K562 (cell line): Measurements from ENCODE around the gene SDF4. TPM values are rescaled to one million over a fixed set of nuclear protein-coding genes. Genes with fewer than 3 reads are reported as not detected.

Experiments used
- ARID1B ChIP-seq: fragments of 450-650 bp; IDR thresholded peaks from 2 replicates; pipeline ENCODE4 v1.6.1; 2016; ENCODE audit warnings: antibody characterized with exemption, mild to moderate bottlenecking, inconsistent platforms
- FOXK1 ChIP-seq: sonication (generic); formaldehyde crosslinking; IDR thresholded peaks from 2 replicates; pipeline ENCODE4 v1.8.0; 2022; ENCODE audit warnings: missing genetic modification reagents, mild to moderate bottlenecking, borderline replicate concordance
- GTF2A2 ChIP-seq: IDR thresholded peaks from 2 replicates; pipeline ENCODE4 v1.6.1; 2016; ENCODE audit warnings: mild to moderate bottlenecking, missing genetic modification characterization, missing compliant biosample characterization
- NFATC3 ChIP-seq: fragments of 450-650 bp; IDR thresholded peaks from 2 replicates; pipeline ENCODE4 v1.6.1; 2017; ENCODE audit warnings: mild to moderate bottlenecking
- PPARD ChIP-seq: fragments of 250-450 bp; sonication (Bioruptor Pico); IDR thresholded peaks from 2 replicates; pipeline ENCODE4 v1.8.0; 2022; ENCODE audit warnings: inconsistent platforms, mild to moderate bottlenecking, moderate library complexity
- RAD21 ChIP-seq, 2 experiments: fragments of 250-450 bp in 1 of 2; fragments of 450-650 bp in 1 of 2; sonication (Bioruptor Pico) in 1 of 2; formaldehyde crosslinking in 1 of 2; IDR thresholded peaks in 1 of 2; conservative IDR thresholded peaks in 1 of 2; 2 replicates each; pipeline versions ENCODE4 v1.4.0 to v1.8.0; 2020 to 2022; ENCODE audit warnings: mild to moderate bottlenecking in 2 of 2, moderate library complexity in 1 of 2
- RAD51 ChIP-seq: fragments of 450-650 bp; IDR thresholded peaks from 2 replicates; pipeline ENCODE4 v1.7.1; 2016; ENCODE audit warnings: low read depth, mild to moderate bottlenecking, borderline replicate concordance
- RHOXF2B ChIP-seq: fragments of 250-450 bp; sonication (Bioruptor Pico); conservative IDR thresholded peaks from 2 replicates; pipeline ENCODE4 v1.5.1; 2021
- SP1 ChIP-seq: sonication (generic); formaldehyde crosslinking; IDR thresholded peaks from 2 replicates; pipeline ENCODE4 v1.8.1; 2022; ENCODE audit warnings: mild to moderate bottlenecking, missing genetic modification reagents
- SRSF1 ChIP-seq: fragments of 200-400 bp; formaldehyde crosslinking; IDR thresholded peaks from 2 replicates; pipeline ENCODE4 v1.6.1; 2017; ENCODE audit warnings: mild to moderate bottlenecking, low read depth, low read length, moderate library complexity
- ZNF263 ChIP-seq: sonication (generic); formaldehyde crosslinking; IDR thresholded peaks from 2 replicates; pipeline ENCODE4 v1.8.0; 2022; ENCODE audit warnings: mild to moderate bottlenecking, missing genetic modification reagents, borderline replicate concordance
- ZNF3 ChIP-seq: fragments of 250-450 bp; sonication (Bioruptor Pico); IDR thresholded peaks from 2 replicates; pipeline ENCODE4 v1.5.0; 2021; ENCODE audit warnings: mild to moderate bottlenecking, moderate library complexity
- polyA plus RNA-seq, 8 experiments: library from polyadenylated mRNA; depleted of rRNA in 4 of 8; stranded (reverse) in 5 of 8; unstranded in 3 of 8; fragments of >200 nt; fragmentation: Nextera tagmentation in 2 of 8; fragmentation: Illumina TruSeq in 1 of 8; extraction: Ambion mirVana in 2 of 8; extraction: Trizol in 1 of 8; gene quantifications; 2 replicates each; pipeline versions ENCODE4 v1.2.1 to v1.2.3, GENCODE V29; 2011 to 2014; ENCODE audit warnings: inconsistent platforms in 1 of 8, missing spikeins in 1 of 8
- total RNA-seq, 7 experiments: library from RNA; depleted of rRNA in 6 of 7; stranded (reverse); fragments of >200 nt in 6 of 7; fragmentation: Illumina TruSeq in 2 of 7; extraction: Trizol in 2 of 7; gene quantifications; 2 replicates each; pipeline versions ENCODE4 v1.2.1 to v1.2.3, GENCODE V29; 2011 to 2021; ENCODE audit warnings: low replicate concordance in 1 of 7
- TF ChIP-seq, protein P1 (sequence below): sonication (generic); formaldehyde crosslinking; IDR thresholded peaks from 2 replicates; pipeline ENCODE4 v1.8.0; 2022; ENCODE audit warnings: mild to moderate bottlenecking, missing genetic modification reagents
- TF ChIP-seq, protein P2 (sequence below), 2 experiments: fragments of 250-450 bp in 1 of 2; fragments of 450-650 bp in 1 of 2; sonication (Bioruptor Pico) in 1 of 2; IDR thresholded peaks; 2 replicates each; pipeline versions ENCODE4 v1.6.1 to v1.8.0; 2016 to 2021; ENCODE audit warnings: mild to moderate bottlenecking in 2 of 2, moderate library complexity in 2 of 2, missing compliant biosample characterization in 1 of 2, missing genetic modification characterization in 1 of 2
- TF ChIP-seq, protein P3 (sequence below): fragments of 250-450 bp; sonication (Bioruptor Pico); IDR thresholded peaks from 2 replicates; pipeline ENCODE4 v1.4.0; 2020; ENCODE audit warnings: mild to moderate bottlenecking, moderate library complexity, borderline replicate concordance
- TF ChIP-seq, protein P4 (sequence below): fragments of 250-450 bp; sonication (Bioruptor Pico); IDR thresholded peaks from 2 replicates; pipeline ENCODE4 v1.8.0; 2022; ENCODE audit warnings: moderate library complexity, mild to moderate bottlenecking, inconsistent platforms

Gene SDF4
- total and polyA plus RNA-seq, 9 of the 15 experiments (the other 6 are each of a cell fraction or from before 2014, with no cell fraction given): 0.35 to 160 (median 65.2) TPM

DNA sequence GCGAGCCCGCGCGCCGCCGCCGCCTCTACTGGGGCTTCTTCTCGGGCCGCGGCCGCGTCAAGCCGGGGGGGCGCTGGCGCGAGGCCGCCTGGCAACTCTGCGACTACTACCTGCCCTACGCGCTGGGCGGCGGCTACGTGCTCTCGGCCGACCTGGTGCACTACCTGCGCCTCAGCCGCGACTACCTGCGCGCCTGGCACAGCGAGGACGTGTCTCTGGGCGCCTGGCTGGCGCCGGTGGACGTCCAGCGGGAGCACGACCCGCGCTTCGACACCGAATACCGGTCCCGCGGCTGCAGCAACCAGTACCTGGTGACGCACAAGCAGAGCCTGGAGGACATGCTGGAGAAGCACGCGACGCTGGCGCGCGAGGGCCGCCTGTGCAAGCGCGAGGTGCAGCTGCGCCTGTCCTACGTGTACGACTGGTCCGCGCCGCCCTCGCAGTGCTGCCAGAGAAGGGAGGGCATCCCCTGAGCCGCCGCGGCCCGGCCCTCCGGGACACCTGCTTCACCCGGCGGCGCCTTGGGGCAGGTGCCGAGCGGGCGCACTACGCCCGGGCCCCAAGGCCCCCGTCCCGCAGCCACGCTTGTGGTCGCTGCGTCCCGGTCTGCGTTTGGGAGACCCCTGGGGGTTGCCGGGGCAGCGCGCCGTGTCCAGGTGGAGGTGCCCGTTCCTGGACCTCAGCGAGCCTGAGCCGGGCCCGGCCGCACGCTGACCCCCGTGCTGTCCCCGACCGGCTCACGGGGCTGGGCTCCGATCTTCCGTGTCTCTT, 1.2 kb upstream of the SDF4 start (continued):
- TF ChIP-seq, protein P1, sequence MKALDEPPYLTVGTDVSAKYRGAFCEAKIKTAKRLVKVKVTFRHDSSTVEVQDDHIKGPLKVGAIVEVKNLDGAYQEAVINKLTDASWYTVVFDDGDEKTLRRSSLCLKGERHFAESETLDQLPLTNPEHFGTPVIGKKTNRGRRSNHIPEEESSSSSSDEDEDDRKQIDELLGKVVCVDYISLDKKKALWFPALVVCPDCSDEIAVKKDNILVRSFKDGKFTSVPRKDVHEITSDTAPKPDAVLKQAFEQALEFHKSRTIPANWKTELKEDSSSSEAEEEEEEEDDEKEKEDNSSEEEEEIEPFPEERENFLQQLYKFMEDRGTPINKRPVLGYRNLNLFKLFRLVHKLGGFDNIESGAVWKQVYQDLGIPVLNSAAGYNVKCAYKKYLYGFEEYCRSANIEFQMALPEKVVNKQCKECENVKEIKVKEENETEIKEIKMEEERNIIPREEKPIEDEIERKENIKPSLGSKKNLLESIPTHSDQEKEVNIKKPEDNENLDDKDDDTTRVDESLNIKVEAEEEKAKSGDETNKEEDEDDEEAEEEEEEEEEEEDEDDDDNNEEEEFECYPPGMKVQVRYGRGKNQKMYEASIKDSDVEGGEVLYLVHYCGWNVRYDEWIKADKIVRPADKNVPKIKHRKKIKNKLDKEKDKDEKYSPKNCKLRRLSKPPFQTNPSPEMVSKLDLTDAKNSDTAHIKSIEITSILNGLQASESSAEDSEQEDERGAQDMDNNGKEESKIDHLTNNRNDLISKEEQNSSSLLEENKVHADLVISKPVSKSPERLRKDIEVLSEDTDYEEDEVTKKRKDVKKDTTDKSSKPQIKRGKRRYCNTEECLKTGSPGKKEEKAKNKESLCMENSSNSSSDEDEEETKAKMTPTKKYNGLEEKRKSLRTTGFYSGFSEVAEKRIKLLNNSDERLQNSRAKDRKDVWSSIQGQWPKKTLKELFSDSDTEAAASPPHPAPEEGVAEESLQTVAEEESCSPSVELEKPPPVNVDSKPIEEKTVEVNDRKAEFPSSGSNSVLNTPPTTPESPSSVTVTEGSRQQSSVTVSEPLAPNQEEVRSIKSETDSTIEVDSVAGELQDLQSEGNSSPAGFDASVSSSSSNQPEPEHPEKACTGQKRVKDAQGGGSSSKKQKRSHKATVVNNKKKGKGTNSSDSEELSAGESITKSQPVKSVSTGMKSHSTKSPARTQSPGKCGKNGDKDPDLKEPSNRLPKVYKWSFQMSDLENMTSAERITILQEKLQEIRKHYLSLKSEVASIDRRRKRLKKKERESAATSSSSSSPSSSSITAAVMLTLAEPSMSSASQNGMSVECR (CRISPR knock-in tag): 0 out of 2 replicates have a peak, but pooled peaks have one; percentile 43
- TF ChIP-seq ZNF263 (CRISPR knock-in tag) (no peak), FOXK1 (CRISPR knock-in tag) (no peak), ARID1B (no peak), RAD21 (CRISPR knock-in tag; conservative IDR thresholded peaks at IDR 0.05 in 1 of 2, IDR thresholded peaks at IDR 0.05 in 1 of 2) (no peak), SRSF1 (no peak), GTF2A2 (0 out of 2 replicates have a peak, but pooled peaks have one; percentile 23), RHOXF2B (CRISPR knock-in tag) (no peak), ZNF3 (CRISPR knock-in tag) (no peak), RAD51 (no peak), PPARD (CRISPR knock-in tag) (no peak), SP1 (CRISPR knock-in tag) (no peak), NFATC3 (no peak)
- TF ChIP-seq, protein P2, sequence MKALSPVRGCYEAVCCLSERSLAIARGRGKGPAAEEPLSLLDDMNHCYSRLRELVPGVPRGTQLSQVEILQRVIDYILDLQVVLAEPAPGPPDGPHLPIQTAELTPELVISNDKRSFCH (CRISPR knock-in tag; IDR thresholded peaks at IDR 0.05): no peak
- TF ChIP-seq, protein P2 (tag; IDR thresholded peaks at IDR 0.05): no peak
- TF ChIP-seq, protein P3, sequence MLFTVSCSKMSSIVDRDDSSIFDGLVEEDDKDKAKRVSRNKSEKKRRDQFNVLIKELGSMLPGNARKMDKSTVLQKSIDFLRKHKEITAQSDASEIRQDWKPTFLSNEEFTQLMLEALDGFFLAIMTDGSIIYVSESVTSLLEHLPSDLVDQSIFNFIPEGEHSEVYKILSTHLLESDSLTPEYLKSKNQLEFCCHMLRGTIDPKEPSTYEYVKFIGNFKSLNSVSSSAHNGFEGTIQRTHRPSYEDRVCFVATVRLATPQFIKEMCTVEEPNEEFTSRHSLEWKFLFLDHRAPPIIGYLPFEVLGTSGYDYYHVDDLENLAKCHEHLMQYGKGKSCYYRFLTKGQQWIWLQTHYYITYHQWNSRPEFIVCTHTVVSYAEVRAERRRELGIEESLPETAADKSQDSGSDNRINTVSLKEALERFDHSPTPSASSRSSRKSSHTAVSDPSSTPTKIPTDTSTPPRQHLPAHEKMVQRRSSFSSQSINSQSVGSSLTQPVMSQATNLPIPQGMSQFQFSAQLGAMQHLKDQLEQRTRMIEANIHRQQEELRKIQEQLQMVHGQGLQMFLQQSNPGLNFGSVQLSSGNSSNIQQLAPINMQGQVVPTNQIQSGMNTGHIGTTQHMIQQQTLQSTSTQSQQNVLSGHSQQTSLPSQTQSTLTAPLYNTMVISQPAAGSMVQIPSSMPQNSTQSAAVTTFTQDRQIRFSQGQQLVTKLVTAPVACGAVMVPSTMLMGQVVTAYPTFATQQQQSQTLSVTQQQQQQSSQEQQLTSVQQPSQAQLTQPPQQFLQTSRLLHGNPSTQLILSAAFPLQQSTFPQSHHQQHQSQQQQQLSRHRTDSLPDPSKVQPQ (CRISPR knock-in tag): no peak
- TF ChIP-seq, protein P4, sequence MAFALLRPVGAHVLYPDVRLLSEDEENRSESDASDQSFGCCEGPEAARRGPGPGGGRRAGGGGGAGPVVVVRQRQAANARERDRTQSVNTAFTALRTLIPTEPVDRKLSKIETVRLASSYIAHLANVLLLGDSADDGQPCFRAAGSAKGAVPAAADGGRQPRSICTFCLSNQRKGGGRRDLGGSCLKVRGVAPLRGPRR (CRISPR knock-in tag): no peak
